Sigmoid colon (tissue), 4 donors: ENCODE data around the gene ACTC1.
"Not testable (repeated sequence)": the region's sequence is repeated elsewhere in the genome, so short reads cannot be mapped to it uniquely, and the experiment has no call there.

Experiments used
- CTCF ChIP-seq, 4 experiments: fragments of 450-650 bp in 3 of 4; fragments of 200-600 bp in 1 of 4; IDR thresholded peaks; one replicate each; pipeline ENCODE4 v1.5.1; 2016 to 2019; ENCODE audit warnings: antibody characterized with exemption in 4 of 4, mild to moderate bottlenecking in 3 of 4, moderate library complexity in 2 of 4
- EP300 ChIP-seq, 4 donors: sonication (generic); formaldehyde crosslinking; IDR thresholded peaks; one replicate each; pipeline ENCODE4 v1.6.1; 2017; ENCODE audit warnings: antibody characterized with exemption in 4 of 4
- POLR2A ChIP-seq, 2 donors: fragments of 450-650 bp; IDR thresholded peaks; one replicate each; pipeline ENCODE4 v1.6.1; 2016; ENCODE audit warnings: antibody characterized with exemption in 2 of 2, mild to moderate bottlenecking in 2 of 2, moderate library complexity in 2 of 2

GRCh38 chr15:34812868-34813365 is 17.6 kb upstream of the ACTC1 start:
- TF ChIP-seq CTCF, POLR2A, EP300 (IDR thresholded peaks at IDR 0.05): not testable (repeated sequence)
